ENCODE data around the gene CCRL2. TPM values are rescaled to one million over a fixed set of nuclear protein-coding genes. Genes with fewer than 3 reads are reported as not detected.

The CCRL2 gene
- total RNA-seq (10.6 TPM), polyA plus RNA-seq (1 to 10 TPM; 1.4 to 2.2 (median 1.9) TPM)

- H3K27me3 ChIP-seq (ENCODE audit: control insufficient read depth, insufficient read depth, low read length), result no peaks in the 10 kb centered on the region
- Mint-ChIP-seq H3K27ac (peak within 1 kb of the TSS; percentile 90 to 97 (median 94)), H3K36me3 (no peaks in the 10 kb centered on the region), H3K4me1 (peaks cover 17 to 38% (median 19%) of the 10 kb centered on the region in 4 donors), H3K27me3 (peaks cover 19% of the 10 kb centered on the region), H3K9me3 (peaks cover 0 to 4% (median 0%) of the 10 kb centered on the region in 7 donors), H3K4me3 (peak within 1 kb of the TSS; percentile 88 to 96 (median 90))
- no peaks in the 10 kb centered on the region for H3K9me3 ChIP-seq (ENCODE audit: control insufficient read depth in 2 of 2, low read length in 2 of 2)
- peaks cover 17% of the 10 kb centered on the region for H3K4me1 ChIP-seq (ENCODE audit: control insufficient read depth, insufficient read depth, low read length, poor library complexity, severe bottlenecking)
- no peaks in the 10 kb centered on the region for H3K36me3 ChIP-seq (ENCODE audit: control insufficient read depth, insufficient read depth, low read length)
- peak within 1 kb of the TSS; percentile 67 for H3K27ac ChIP-seq (ENCODE audit: insufficient read depth, low read length, poor library complexity, severe bottlenecking)
- H3K4me3 ChIP-seq (ENCODE audit: low read depth, low read length), result peak within 1 kb of the TSS; percentile 79
- ATAC-seq (ENCODE audit: low read depth in 2 of 2) (peak; percentile 79 to 84), DNase-seq (peak in 2 of 3 donors; percentile 49 to 87)
Measured at GRCh38 chr3:46406788-46407611, at the start of gene CCRL2, which contains the start of gene CCR5AS. Gene CCRL2 (plus strand): TSS chr3:46407259. CDS start chr3:46408080, 821 bp downstream. Gene CCR5AS (minus strand): TSS chr3:46407066.

- no peak for DNase-seq
- H3K27me3 ChIP-seq (ENCODE audit: control insufficient read depth, insufficient read depth, low read length), result no peaks in the 10 kb centered on the region
- no peak for ATAC-seq (ENCODE audit: low read depth in 2 of 2)
- peaks cover 4% of the 10 kb centered on the region for H3K27me3 Mint-ChIP-seq
- H3K36me3 ChIP-seq (ENCODE audit: control insufficient read depth, insufficient read depth, low read length), result no peaks in the 10 kb centered on the region
- peaks cover 0 to 3% (median 0%) of the 10 kb centered on the region in 7 donors for H3K9me3 Mint-ChIP-seq
- peak overlapping the region; percentile 56 for H3K4me3 ChIP-seq (ENCODE audit: low read depth, low read length)
- H3K9me3 ChIP-seq (ENCODE audit: control insufficient read depth in 2 of 2, low read length in 2 of 2), result no peaks in the 10 kb centered on the region
- peak overlapping the region in 2 of 4 donors; percentile 36 to 46 for H3K4me3 Mint-ChIP-seq
- no peak overlapping the region for H3K27ac ChIP-seq (ENCODE audit: insufficient read depth, low read length, poor library complexity, severe bottlenecking)
- no peaks in the 10 kb centered on the region for H3K36me3 Mint-ChIP-seq
- H3K4me1 ChIP-seq (ENCODE audit: control insufficient read depth, insufficient read depth, low read length, poor library complexity, severe bottlenecking), result peaks cover 18% of the 10 kb centered on the region
- H3K4me1 Mint-ChIP-seq, result peaks cover 22 to 53% (median 33%) of the 10 kb centered on the region in 4 donors
- no peak overlapping the region for H3K27ac Mint-ChIP-seq
Measured at GRCh38 chr3:46358466-46358865, 48.6 kb upstream of the CCRL2 start.

- peak in 1 of 3 donors; percentile 55 for DNase-seq
- ATAC-seq (ENCODE audit: low read depth in 2 of 2), result peak; percentile 47 to 63
Measured at GRCh38 chr3:46359733-46360493, 47.1 kb upstream of the CCRL2 start.

GRCh38 chr3:46360907-46361306, 46.2 kb upstream of the CCRL2 start:
- peaks cover 0 to 1% (median 0%) of the 10 kb centered on the region in 7 donors for H3K9me3 Mint-ChIP-seq
- Histone ChIP-seq H3K27ac (ENCODE audit: insufficient read depth, low read length, poor library complexity, severe bottlenecking) (no peak overlapping the region), H3K4me1 (ENCODE audit: control insufficient read depth, insufficient read depth, low read length, poor library complexity, severe bottlenecking) (peaks cover 18% of the 10 kb centered on the region), H3K36me3 (ENCODE audit: control insufficient read depth, insufficient read depth, low read length) (no peaks in the 10 kb centered on the region), H3K4me3 (ENCODE audit: low read depth, low read length) (peak overlapping the region; percentile 29), H3K27me3 (ENCODE audit: control insufficient read depth, insufficient read depth, low read length) (no peaks in the 10 kb centered on the region), H3K9me3 (ENCODE audit: control insufficient read depth in 2 of 2, low read length in 2 of 2) (no peaks in the 10 kb centered on the region)
- DNase-seq (no peak), ATAC-seq (ENCODE audit: low read depth in 2 of 2) (peak in 1 of 2 donors; percentile 30)
- no peaks in the 10 kb centered on the region for H3K36me3 Mint-ChIP-seq
- peaks cover 10 to 43% (median 26%) of the 10 kb centered on the region in 4 donors for H3K4me1 Mint-ChIP-seq
- no peaks in the 10 kb centered on the region for H3K27me3 Mint-ChIP-seq
- H3K4me3 Mint-ChIP-seq, result peak overlapping the region in 1 of 4 donors; percentile 36
- peak overlapping the region in 2 of 3 donors; percentile 1 to 80 for H3K27ac Mint-ChIP-seq

More at GRCh38 chr3:46359733-46360493, 47.1 kb upstream of the CCRL2 start:
- no peaks in the 10 kb centered on the region for H3K27me3 ChIP-seq (ENCODE audit: control insufficient read depth, insufficient read depth, low read length)
- H3K4me1 ChIP-seq (ENCODE audit: control insufficient read depth, insufficient read depth, low read length, poor library complexity, severe bottlenecking), result peaks cover 18% of the 10 kb centered on the region
- H3K4me3 Mint-ChIP-seq, result peak overlapping the region in 3 of 4 donors; percentile 3 to 61 (median 36)
- H3K9me3 Mint-ChIP-seq, result peaks cover 0 to 3% (median 0%) of the 10 kb centered on the region in 7 donors
- peak overlapping the region in 2 of 3 donors; percentile 44 to 78 for H3K27ac Mint-ChIP-seq
- H3K36me3 ChIP-seq (ENCODE audit: control insufficient read depth, insufficient read depth, low read length), result no peaks in the 10 kb centered on the region
- peaks cover 16 to 50% (median 26%) of the 10 kb centered on the region in 4 donors for H3K4me1 Mint-ChIP-seq
- H3K36me3 Mint-ChIP-seq, result no peaks in the 10 kb centered on the region
- H3K9me3 ChIP-seq (ENCODE audit: control insufficient read depth in 2 of 2, low read length in 2 of 2), result no peaks in the 10 kb centered on the region
- peak overlapping the region; percentile 34 for H3K27ac ChIP-seq (ENCODE audit: insufficient read depth, low read length, poor library complexity, severe bottlenecking)
- peaks cover 4% of the 10 kb centered on the region for H3K27me3 Mint-ChIP-seq
- H3K4me3 ChIP-seq (ENCODE audit: low read depth, low read length), result peak overlapping the region; percentile 29

GRCh38 chr3:46361408-46362283, 45.4 kb upstream of the CCRL2 start:
- Histone ChIP-seq H3K9me3 (ENCODE audit: control insufficient read depth in 2 of 2, low read length in 2 of 2) (no peaks in the 10 kb centered on the region), H3K4me1 (ENCODE audit: control insufficient read depth, insufficient read depth, low read length, poor library complexity, severe bottlenecking) (peaks cover 18% of the 10 kb centered on the region), H3K4me3 (ENCODE audit: low read depth, low read length) (no peak overlapping the region), H3K27ac (ENCODE audit: insufficient read depth, low read length, poor library complexity, severe bottlenecking) (no peak overlapping the region), H3K36me3 (ENCODE audit: control insufficient read depth, insufficient read depth, low read length) (no peaks in the 10 kb centered on the region), H3K27me3 (ENCODE audit: control insufficient read depth, insufficient read depth, low read length) (no peaks in the 10 kb centered on the region)
- H3K27ac Mint-ChIP-seq, result peak overlapping the region in 2 of 3 donors; percentile 1 to 80
- no peaks in the 10 kb centered on the region for H3K27me3 Mint-ChIP-seq
- DNase-seq, result no peak
- no peak for ATAC-seq (ENCODE audit: low read depth in 2 of 2)
- no peaks in the 10 kb centered on the region for H3K9me3 Mint-ChIP-seq
- H3K36me3 Mint-ChIP-seq, result no peaks in the 10 kb centered on the region
- H3K4me3 Mint-ChIP-seq, result peak overlapping the region in 2 of 4 donors; percentile 33 to 36
- peaks cover 10 to 41% (median 26%) of the 10 kb centered on the region in 4 donors for H3K4me1 Mint-ChIP-seq

GRCh38 chr3:46365041-46365440, 42.0 kb upstream of the CCRL2 start:
- Mint-ChIP-seq H3K36me3 (no peaks in the 10 kb centered on the region), H3K4me1 (peaks cover 14 to 48% (median 35%) of the 10 kb centered on the region in 4 donors), H3K9me3 (no peaks in the 10 kb centered on the region), H3K27ac (peak overlapping the region in 1 of 3 donors; percentile 33), H3K4me3 (no peak overlapping the region), H3K27me3 (no peaks in the 10 kb centered on the region)
- H3K4me1 ChIP-seq (ENCODE audit: control insufficient read depth, insufficient read depth, low read length, poor library complexity, severe bottlenecking), result peaks cover 28% of the 10 kb centered on the region
- no peaks in the 10 kb centered on the region for H3K9me3 ChIP-seq (ENCODE audit: control insufficient read depth in 2 of 2, low read length in 2 of 2)
- no peak overlapping the region for H3K4me3 ChIP-seq (ENCODE audit: low read depth, low read length)
- H3K27ac ChIP-seq (ENCODE audit: insufficient read depth, low read length, poor library complexity, severe bottlenecking), result no peak overlapping the region
- no peaks in the 10 kb centered on the region for H3K36me3 ChIP-seq (ENCODE audit: control insufficient read depth, insufficient read depth, low read length)
- DNase-seq (no peak), ATAC-seq (ENCODE audit: low read depth in 2 of 2) (no peak)
- no peaks in the 10 kb centered on the region for H3K27me3 ChIP-seq (ENCODE audit: control insufficient read depth, insufficient read depth, low read length)

Measured in CD4-positive, CD25-positive, alpha-beta regulatory T cell (primary cell).